Measurements from ENCODE around the gene SPEF1. TPM values are rescaled to one million over a fixed set of nuclear protein-coding genes. Genes with fewer than 3 reads are reported as not detected.

Gene SPEF1
- total RNA-seq, 4 donors from 2014 or later = 0.19 TPM; not detected in 3

- Histone ChIP-seq H3K27ac (peak overlapping the region; percentile 91 to 99 (median 98)), H3K4me3 (peak overlapping the region; percentile 71 to 74 (median 72)), H3K27me3 (no peaks in the 10 kb centered on the region), H3K9me3 (no peaks in the 10 kb centered on the region), H3K36me3 (peaks cover 13 to 27% (median 17%) of the 10 kb centered on the region in 3 donors), H3K4me1 (peaks cover 21 to 52% (median 25%) of the 10 kb centered on the region in 3 donors)
- WGBS, 2 donors = 66 to 70% methylated on average over 15 to 20 of the region's 20 CpGs
- DNase-seq = no peak
- intact Hi-C loops (cut with DNase I) = loop anchor here (5.0 kb wide), 1 partner anchor 37 kb away; the partner anchor contains the start of gene SPEF1
- TF ChIP-seq POLR2A (IDR thresholded peaks at IDR 0.05) = no peak
- TF ChIP-seq, protein P1, sequence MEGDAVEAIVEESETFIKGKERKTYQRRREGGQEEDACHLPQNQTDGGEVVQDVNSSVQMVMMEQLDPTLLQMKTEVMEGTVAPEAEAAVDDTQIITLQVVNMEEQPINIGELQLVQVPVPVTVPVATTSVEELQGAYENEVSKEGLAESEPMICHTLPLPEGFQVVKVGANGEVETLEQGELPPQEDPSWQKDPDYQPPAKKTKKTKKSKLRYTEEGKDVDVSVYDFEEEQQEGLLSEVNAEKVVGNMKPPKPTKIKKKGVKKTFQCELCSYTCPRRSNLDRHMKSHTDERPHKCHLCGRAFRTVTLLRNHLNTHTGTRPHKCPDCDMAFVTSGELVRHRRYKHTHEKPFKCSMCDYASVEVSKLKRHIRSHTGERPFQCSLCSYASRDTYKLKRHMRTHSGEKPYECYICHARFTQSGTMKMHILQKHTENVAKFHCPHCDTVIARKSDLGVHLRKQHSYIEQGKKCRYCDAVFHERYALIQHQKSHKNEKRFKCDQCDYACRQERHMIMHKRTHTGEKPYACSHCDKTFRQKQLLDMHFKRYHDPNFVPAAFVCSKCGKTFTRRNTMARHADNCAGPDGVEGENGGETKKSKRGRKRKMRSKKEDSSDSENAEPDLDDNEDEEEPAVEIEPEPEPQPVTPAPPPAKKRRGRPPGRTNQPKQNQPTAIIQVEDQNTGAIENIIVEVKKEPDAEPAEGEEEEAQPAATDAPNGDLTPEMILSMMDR (IDR thresholded peaks at IDR 0.05) = no peak
These were observed 38.3 kb upstream of the SPEF1 start for GRCh38 chr20:3819411-3820047.

- Histone ChIP-seq H3K4me1 (peaks cover 21 to 62% (median 26%) of the 10 kb centered on the region in 3 donors), H3K4me3 (no peak overlapping the region), H3K36me3 (peaks cover 6 to 16% (median 6%) of the 10 kb centered on the region in 3 donors), H3K27me3 (no peaks in the 10 kb centered on the region), H3K9me3 (no peaks in the 10 kb centered on the region), H3K27ac (peak overlapping the region; percentile 33 to 98 (median 80))
- TF ChIP-seq, protein P1 (IDR thresholded peaks at IDR 0.05) = peak; percentile 26 to 62 (median 52)
- no peak for TF ChIP-seq POLR2A (IDR thresholded peaks at IDR 0.05)
- intact Hi-C loops (cut with DNase I) = no loop called here
- no peak for DNase-seq
- WGBS, 2 donors = 59 to 65% methylated on average over 4 to 7 of the region's 8 CpGs
These were observed 37.2 kb upstream of the SPEF1 start for GRCh38 chr20:3818155-3819151.

GRCh38 chr20:3815703-3816315, 34.6 kb upstream of the SPEF1 start:
- intact Hi-C loops (cut with DNase I) = no loop called here
- Histone ChIP-seq H3K4me1 (peaks cover 28 to 74% (median 40%) of the 10 kb centered on the region in 3 donors), H3K9me3 (no peaks in the 10 kb centered on the region), H3K36me3 (no peaks in the 10 kb centered on the region), H3K4me3 (no peak overlapping the region), H3K27me3 (no peaks in the 10 kb centered on the region), H3K27ac (peak overlapping the region in 1 of 4 donors; percentile 42)
- no peak for DNase-seq
- WGBS, 2 donors = 69 to 73% methylated on average over 9 of the region's 9 CpGs
- TF ChIP-seq POLR2A (IDR thresholded peaks at IDR 0.05) = no peak
- TF ChIP-seq, protein P1 (IDR thresholded peaks at IDR 0.05) = no peak

GRCh38 chr20:3814928-3815495, 33.8 kb upstream of the SPEF1 start:
- Histone ChIP-seq H3K4me3 (no peak overlapping the region), H3K4me1 (peaks cover 33 to 81% (median 45%) of the 10 kb centered on the region in 3 donors), H3K27ac (no peak overlapping the region), H3K27me3 (no peaks in the 10 kb centered on the region), H3K36me3 (no peaks in the 10 kb centered on the region), H3K9me3 (no peaks in the 10 kb centered on the region)
- DNase-seq = no peak
- TF ChIP-seq, protein P1 (IDR thresholded peaks at IDR 0.05) = no peak
- TF ChIP-seq POLR2A (IDR thresholded peaks at IDR 0.05) = no peak
- WGBS, 2 donors = 82 to 84% methylated on average over 5 to 7 of the region's 7 CpGs
- intact Hi-C loops (cut with DNase I) = no loop called here

Measured in esophagus squamous epithelium (tissue), 5 donors.